ENCODE measurements around the gene NEAT1. TPM values are rescaled to one million over a fixed set of nuclear protein-coding genes. Genes with fewer than 3 reads are reported as not detected.
A peak's percentile ranks its signal among the peaks of the same experiment; 100 is the strongest.

NEAT1 gene
- total RNA-seq, 2 donors from 2014 or later, result 110 to 1,326 TPM

GRCh38 chr11:65379698-65380459 is 42.7 kb upstream of the NEAT1 start:
- peak overlapping the region; percentile 95 to 98 for H3K27ac ChIP-seq
- no peak for DNase-seq (ENCODE audit: low spot score)

GRCh38 chr11:65380460-65381119 is 42.0 kb upstream of the NEAT1 start:
- intact Hi-C loops (cut with DNase I), result no loop called here
- H3K4me1 ChIP-seq (replicated peaks), result peaks cover 4% of the 10 kb centered on the region
- 83% methylated on average over 13 of the region's 16 CpGs for WGBS
- no peak overlapping the region for H3K4me3 ChIP-seq
- DNase-seq (ENCODE audit: low spot score), result no peak
- TF ChIP-seq, protein P1, sequence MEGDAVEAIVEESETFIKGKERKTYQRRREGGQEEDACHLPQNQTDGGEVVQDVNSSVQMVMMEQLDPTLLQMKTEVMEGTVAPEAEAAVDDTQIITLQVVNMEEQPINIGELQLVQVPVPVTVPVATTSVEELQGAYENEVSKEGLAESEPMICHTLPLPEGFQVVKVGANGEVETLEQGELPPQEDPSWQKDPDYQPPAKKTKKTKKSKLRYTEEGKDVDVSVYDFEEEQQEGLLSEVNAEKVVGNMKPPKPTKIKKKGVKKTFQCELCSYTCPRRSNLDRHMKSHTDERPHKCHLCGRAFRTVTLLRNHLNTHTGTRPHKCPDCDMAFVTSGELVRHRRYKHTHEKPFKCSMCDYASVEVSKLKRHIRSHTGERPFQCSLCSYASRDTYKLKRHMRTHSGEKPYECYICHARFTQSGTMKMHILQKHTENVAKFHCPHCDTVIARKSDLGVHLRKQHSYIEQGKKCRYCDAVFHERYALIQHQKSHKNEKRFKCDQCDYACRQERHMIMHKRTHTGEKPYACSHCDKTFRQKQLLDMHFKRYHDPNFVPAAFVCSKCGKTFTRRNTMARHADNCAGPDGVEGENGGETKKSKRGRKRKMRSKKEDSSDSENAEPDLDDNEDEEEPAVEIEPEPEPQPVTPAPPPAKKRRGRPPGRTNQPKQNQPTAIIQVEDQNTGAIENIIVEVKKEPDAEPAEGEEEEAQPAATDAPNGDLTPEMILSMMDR (IDR thresholded peaks at IDR 0.05), result no peak
- no peak for TF ChIP-seq POLR2A (IDR thresholded peaks at IDR 0.05)
- no peak for TF ChIP-seq POLR2AphosphoS5 (IDR thresholded peaks at IDR 0.05)
- peak overlapping the region; percentile 95 to 98 for H3K27ac ChIP-seq
- H3K36me3 ChIP-seq, result no peaks in the 10 kb centered on the region
- no peaks in the 10 kb centered on the region for H3K9me3 ChIP-seq
- no peaks in the 10 kb centered on the region for H3K27me3 ChIP-seq (replicated peaks; ENCODE audit: insufficient read depth)

More at GRCh38 chr11:65379698-65380459, 42.7 kb upstream of the NEAT1 start:
- H3K36me3 ChIP-seq, result no peaks in the 10 kb centered on the region
- WGBS, result 85% methylated on average over 13 of the region's 13 CpGs
- H3K4me3 ChIP-seq, result no peak overlapping the region
- peaks cover 4% of the 10 kb centered on the region for H3K4me1 ChIP-seq (replicated peaks)
- TF ChIP-seq, protein P1 (IDR thresholded peaks at IDR 0.05), result no peak
- TF ChIP-seq POLR2A (IDR thresholded peaks at IDR 0.05) (no peak), POLR2AphosphoS5 (IDR thresholded peaks at IDR 0.05) (no peak)
- no peaks in the 10 kb centered on the region for H3K27me3 ChIP-seq (replicated peaks; ENCODE audit: insufficient read depth)
- H3K9me3 ChIP-seq, result no peaks in the 10 kb centered on the region
- intact Hi-C loops (cut with DNase I), result loop anchor here (5.0 kb wide), 1 partner anchor 147 kb away; the partner anchor contains the start of gene SCYL1

GRCh38 chr11:65381716-65382032 is 40.9 kb upstream of the NEAT1 start:
- TF ChIP-seq, protein P1 (IDR thresholded peaks at IDR 0.05), result no peak
- TF ChIP-seq POLR2A (IDR thresholded peaks at IDR 0.05), result peak; percentile 29
- DNase-seq (ENCODE audit: low spot score), result peak; percentile 80
- Histone ChIP-seq H3K4me3 (peak overlapping the region; percentile 22 to 26), H3K36me3 (no peaks in the 10 kb centered on the region), H3K9me3 (no peaks in the 10 kb centered on the region), H3K4me1 (replicated peaks) (peaks cover 4% of the 10 kb centered on the region), H3K27me3 (replicated peaks; ENCODE audit: insufficient read depth) (no peaks in the 10 kb centered on the region), H3K27ac (peak overlapping the region; percentile 95 to 98)
- intact Hi-C loops (cut with DNase I), result loop anchor here (1.0 to 2.0 kb wide), 2 partner anchors 33 to 129 kb away; no protein-coding TSS in a partner anchor
- WGBS, result 2% methylated on average over 6 of the region's 6 CpGs

GRCh38 chr11:65382033-65382803 is 40.4 kb upstream of the NEAT1 start, which contains the start of gene SLC25A45:
Gene SLC25A45 (minus strand): TSS chr11:65382646. CDS start chr11:65381951, 695 bp downstream.
- intact Hi-C loops (cut with DNase I), result loop anchor here (1.0 to 2.0 kb wide), 2 partner anchors 33 to 128 kb away; no protein-coding TSS in a partner anchor
- TF ChIP-seq POLR2AphosphoS5 (IDR thresholded peaks at IDR 0.05) (peak; percentile 93), POLR2A (IDR thresholded peaks at IDR 0.05) (peak; percentile 49)
- TF ChIP-seq, protein P1 (IDR thresholded peaks at IDR 0.05), result peak; percentile 72 to 99 (median 92)
- WGBS, result under 1% methylated on average over 18 of the region's 27 CpGs
- Histone ChIP-seq H3K36me3 (no peaks in the 10 kb centered on the region), H3K4me3 (peak within 1 kb of the TSS; percentile 22 to 26), H3K4me1 (replicated peaks) (peaks cover 4% of the 10 kb centered on the region), H3K27me3 (replicated peaks; ENCODE audit: insufficient read depth) (no peaks in the 10 kb centered on the region), H3K9me3 (no peaks in the 10 kb centered on the region), H3K27ac (peak within 1 kb of the TSS; percentile 95 to 98)
- DNase-seq (ENCODE audit: low spot score), result peak; percentile 94
